ENCODE data around the gene POPDC2. TPM values are rescaled to one million over a fixed set of nuclear protein-coding genes. Genes with fewer than 3 reads are reported as not detected.

Gene POPDC2
- total RNA-seq, 1 donor from 2014 or later, result 1.0 TPM

- Histone ChIP-seq H3K36me3 (ENCODE audit: control insufficient read depth, insufficient read depth, low read length) (no peaks in the 10 kb centered on the region), H3K27me3 (ENCODE audit: control insufficient read depth, insufficient read depth, low read length) (no peaks in the 10 kb centered on the region), H3K4me3 (ENCODE audit: low read depth, low read length) (no peak overlapping the region)
- DNase-seq (ENCODE audit: low read depth), result no peak
- TF ChIP-seq CTCF (IDR thresholded peaks at IDR 0.05; ENCODE audit: insufficient read depth, low read length, poor library complexity, severe bottlenecking), result no peak
Observed at GRCh38 chr3:119673875-119674274, 13.5 kb upstream of the POPDC2 start.

GRCh38 chr3:119672776-119673175 is 12.4 kb upstream of the POPDC2 start:
- Histone ChIP-seq H3K36me3 (ENCODE audit: control insufficient read depth, insufficient read depth, low read length) (no peaks in the 10 kb centered on the region), H3K4me3 (ENCODE audit: low read depth, low read length) (no peak overlapping the region), H3K27me3 (ENCODE audit: control insufficient read depth, insufficient read depth, low read length) (no peaks in the 10 kb centered on the region)
- no peak for TF ChIP-seq CTCF (IDR thresholded peaks at IDR 0.05; ENCODE audit: insufficient read depth, low read length, poor library complexity, severe bottlenecking)
- DNase-seq (ENCODE audit: low read depth), result no peak

GRCh38 chr3:119669906-119670570 is 9.6 kb upstream of the POPDC2 start:
- DNase-seq (ENCODE audit: low read depth), result no peak
- Histone ChIP-seq H3K4me3 (ENCODE audit: low read depth, low read length) (no peak overlapping the region), H3K27me3 (ENCODE audit: control insufficient read depth, insufficient read depth, low read length) (no peaks in the 10 kb centered on the region), H3K36me3 (ENCODE audit: control insufficient read depth, insufficient read depth, low read length) (no peaks in the 10 kb centered on the region)
- TF ChIP-seq CTCF (IDR thresholded peaks at IDR 0.05; ENCODE audit: insufficient read depth, low read length, poor library complexity, severe bottlenecking), result no peak

GRCh38 chr3:119665954-119666559 is 5.7 kb upstream of the POPDC2 start:
- H3K4me3 ChIP-seq (ENCODE audit: low read depth, low read length), result no peak overlapping the region
- no peak for TF ChIP-seq CTCF (IDR thresholded peaks at IDR 0.05; ENCODE audit: insufficient read depth, low read length, poor library complexity, severe bottlenecking)
- H3K36me3 ChIP-seq (ENCODE audit: control insufficient read depth, insufficient read depth, low read length), result no peaks in the 10 kb centered on the region
- no peaks in the 10 kb centered on the region for H3K27me3 ChIP-seq (ENCODE audit: control insufficient read depth, insufficient read depth, low read length)
- DNase-seq (ENCODE audit: low read depth), result no peak

GRCh38 chr3:119664850-119665379 is 4.5 kb upstream of the POPDC2 start:
- TF ChIP-seq CTCF (IDR thresholded peaks at IDR 0.05; ENCODE audit: insufficient read depth, low read length, poor library complexity, severe bottlenecking), result no peak
- no peak for DNase-seq (ENCODE audit: low read depth)
- Histone ChIP-seq H3K27me3 (ENCODE audit: control insufficient read depth, insufficient read depth, low read length) (no peaks in the 10 kb centered on the region), H3K4me3 (ENCODE audit: low read depth, low read length) (no peak overlapping the region), H3K36me3 (ENCODE audit: control insufficient read depth, insufficient read depth, low read length) (no peaks in the 10 kb centered on the region)

All from kidney epithelial cell (primary cell).